ENCODE data around the gene SYT11. TPM values are rescaled to one million over a fixed set of nuclear protein-coding genes. Genes with fewer than 3 reads are reported as not detected.
A peak's percentile ranks its signal among the peaks of the same experiment; 100 is the strongest.

Gene SYT11
- total RNA-seq, 2 donors from 2014 or later = 20.9 to 21.5 TPM

DNA sequence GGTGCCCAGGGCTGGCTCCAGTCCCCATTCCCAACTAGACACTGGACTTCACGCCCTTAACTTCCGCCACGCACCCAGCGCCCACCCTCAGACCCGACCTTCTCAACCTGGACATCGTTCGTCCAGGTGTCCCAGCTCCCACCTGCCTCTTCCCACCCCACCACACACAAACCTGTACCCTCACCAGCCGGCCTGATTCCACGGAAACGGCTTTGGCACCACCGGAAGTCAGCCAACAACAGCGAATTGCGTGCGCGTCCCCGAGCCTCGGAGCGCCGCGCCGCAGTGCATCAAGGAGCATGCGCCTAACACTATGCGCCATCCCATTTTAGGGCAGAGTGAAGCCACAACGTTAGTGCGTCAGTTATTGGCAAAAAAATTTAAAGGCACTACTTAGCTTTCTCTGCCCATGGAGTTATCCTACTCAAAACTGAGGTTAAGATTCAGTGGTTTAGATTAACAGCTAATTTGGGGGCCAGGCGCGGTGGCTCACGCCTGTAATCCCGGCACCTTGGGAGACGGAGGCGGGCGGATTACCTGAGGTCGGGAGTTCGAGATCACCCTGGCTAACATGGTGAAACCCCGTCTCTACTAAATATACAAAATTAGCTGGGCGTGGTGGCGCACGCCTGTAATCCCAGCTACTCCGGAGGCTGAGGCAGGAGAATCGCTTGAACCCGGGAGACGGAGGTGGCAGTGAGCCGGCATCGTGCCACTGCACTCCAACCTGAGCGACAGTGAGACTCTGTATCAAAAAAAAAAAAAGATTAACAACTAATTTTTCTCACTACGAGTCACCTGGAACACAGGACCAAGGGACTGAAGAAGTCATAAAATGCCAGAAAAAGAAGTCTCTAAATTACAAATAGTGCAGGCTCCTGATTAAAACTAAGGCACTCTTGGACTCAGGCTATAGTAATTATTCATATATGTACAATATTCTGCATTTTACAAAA, 2.1 kb upstream of the SYT11 start, which contains the start of gene GON4L:
Gene GON4L, minus strand, starts transcription at position 240 of the 956 bp plus-strand sequence. CDS start 3,434 bp downstream, outside the sequence.
- H3K9me3 Mint-ChIP-seq = no peaks in the 10 kb centered on the region
- H3K27ac Mint-ChIP-seq = peak within 1 kb of the TSS; percentile 92 to 99
- DNase-seq (ENCODE audit: low spot score in 2 of 2) = peak; percentile 84 to 91
- peak; percentile 70 to 75 for ATAC-seq
- H3K36me3 Mint-ChIP-seq = peaks cover 15 to 26% of the 10 kb centered on the region in 2 donors

DNA sequence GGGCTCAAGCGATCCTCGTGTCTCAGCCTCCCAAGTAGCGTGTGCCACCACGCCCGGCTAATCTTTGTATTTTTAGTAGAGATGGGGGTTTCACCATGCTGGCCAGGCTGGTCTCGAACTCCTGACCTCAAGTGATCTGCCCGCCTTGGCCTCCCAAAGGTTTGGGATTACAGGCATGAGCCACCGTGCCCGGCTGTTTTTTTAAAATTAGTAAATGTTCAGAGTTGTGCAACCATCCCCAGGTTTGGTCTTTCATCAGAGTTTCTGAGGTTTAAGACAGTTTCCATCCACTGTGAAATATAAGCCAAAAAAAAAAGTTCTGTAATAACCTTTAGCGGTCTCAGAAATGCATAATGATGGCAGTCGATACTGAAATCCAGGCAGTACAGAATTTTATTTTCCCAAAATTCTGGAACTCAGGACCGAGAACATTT, 550 bp upstream of the SYT11 start:
- ATAC-seq (peak; percentile 12 to 21), DNase-seq (ENCODE audit: low spot score in 2 of 2) (peak in 1 of 2 donors; percentile 63)
- no peaks in the 10 kb centered on the region for H3K9me3 Mint-ChIP-seq
- H3K27ac Mint-ChIP-seq = peak overlapping the region; percentile 88 to 91
- H3K36me3 Mint-ChIP-seq = peaks cover 12 to 14% of the 10 kb centered on the region in 2 donors

DNA sequence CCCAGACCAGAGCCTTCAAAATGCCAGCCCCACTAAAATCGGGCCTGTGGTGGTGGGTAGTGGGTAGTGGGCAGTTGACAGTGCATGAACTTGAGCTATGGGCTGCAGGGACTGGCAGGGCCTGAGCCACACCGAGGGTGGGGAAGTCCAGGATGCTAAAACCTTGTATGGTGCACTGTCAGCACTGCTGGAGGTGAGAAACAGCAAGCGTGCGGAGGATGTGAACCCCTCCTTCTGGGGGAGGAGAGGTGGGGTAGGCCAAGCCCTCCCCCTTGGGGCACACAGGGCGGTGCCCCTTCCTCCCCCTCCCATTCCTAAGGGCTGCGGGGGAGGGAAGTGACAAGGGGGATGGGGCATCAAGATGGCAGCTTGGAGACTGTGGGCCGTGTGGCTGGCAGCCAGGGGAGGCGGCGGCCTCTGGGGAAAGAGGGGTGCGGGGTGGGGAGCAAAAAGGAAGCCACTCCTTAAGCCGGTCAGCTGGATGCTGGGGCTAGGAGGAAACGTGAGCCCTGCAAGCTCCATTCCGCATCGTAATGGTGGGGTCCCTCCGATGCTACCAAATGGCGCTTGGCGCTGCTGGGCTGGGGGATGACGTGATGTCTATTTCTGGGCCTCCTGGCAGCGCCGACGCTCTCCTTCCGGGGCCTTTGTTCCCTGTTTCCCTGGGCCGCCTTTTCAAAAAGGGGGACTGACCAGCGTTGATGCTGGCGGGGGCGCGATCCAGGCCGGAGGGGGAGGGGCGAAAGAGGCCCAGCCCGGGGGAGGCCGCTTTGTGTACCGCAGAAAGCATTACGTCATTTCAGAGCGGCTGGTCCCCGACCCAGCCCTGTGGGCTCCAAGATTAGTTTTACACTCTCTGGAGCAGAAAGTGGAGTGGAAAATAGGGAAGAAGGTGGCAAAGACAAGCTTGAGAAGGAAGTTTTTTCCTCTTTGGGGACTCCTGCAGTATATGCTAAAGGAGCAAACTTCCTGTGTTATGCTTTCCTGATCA, 809 bp downstream of the SYT11 start:
- ATAC-seq (peak; percentile 45 to 51), DNase-seq (ENCODE audit: low spot score in 2 of 2) (peak; percentile 57 to 71)
- Mint-ChIP-seq H3K27ac (peak overlapping the region; percentile 88 to 91), H3K9me3 (no peaks in the 10 kb centered on the region), H3K36me3 (peaks cover 12 to 14% of the 10 kb centered on the region in 2 donors)

GRCh38 chr1:155860970-155861510, 1.7 kb downstream of the SYT11 start:
- DNase-seq (ENCODE audit: low spot score in 2 of 2) = no peak
- ATAC-seq = no peak
- H3K36me3 Mint-ChIP-seq = peaks cover 12 to 14% of the 10 kb centered on the region in 2 donors
- H3K9me3 Mint-ChIP-seq = no peaks in the 10 kb centered on the region
- H3K27ac Mint-ChIP-seq = peak overlapping the region; percentile 88 to 91

DNA sequence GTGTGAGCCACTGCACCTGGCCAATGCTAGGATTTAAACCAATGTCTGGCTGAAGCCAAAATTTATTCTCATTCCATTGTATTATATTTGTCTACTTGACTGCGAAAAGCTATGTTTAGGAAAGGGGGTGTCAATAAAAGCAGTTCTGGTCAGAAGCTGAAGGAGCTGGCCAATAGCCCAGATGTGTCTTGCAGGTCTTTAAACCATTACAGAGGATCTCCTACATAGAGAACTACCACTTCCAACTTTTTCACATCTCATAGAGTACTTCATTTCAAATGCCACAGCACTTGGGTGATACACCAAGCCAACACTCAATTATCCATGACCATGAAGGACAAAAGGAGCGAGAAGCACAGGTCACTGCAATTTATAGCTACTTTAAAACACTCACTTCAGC, 2.5 kb downstream of the SYT11 start:
- Mint-ChIP-seq H3K27ac (no peak overlapping the region), H3K9me3 (no peaks in the 10 kb centered on the region), H3K36me3 (peaks cover 10 to 12% of the 10 kb centered on the region in 2 donors)
- ATAC-seq (no peak), DNase-seq (ENCODE audit: low spot score in 2 of 2) (no peak)

- Mint-ChIP-seq H3K36me3 (peaks cover 6% of the 10 kb centered on the region in 2 donors), H3K9me3 (no peaks in the 10 kb centered on the region), H3K27ac (no peak overlapping the region)
- DNase-seq (ENCODE audit: low spot score in 2 of 2) (no peak), ATAC-seq (no peak)
Observed at GRCh38 chr1:155864393-155864792, 5.0 kb downstream of the SYT11 start.

GRCh38 chr1:155867766-155868165, 8.4 kb downstream of the SYT11 start:
- H3K9me3 Mint-ChIP-seq = no peaks in the 10 kb centered on the region
- no peak for ATAC-seq
- H3K27ac Mint-ChIP-seq = no peak overlapping the region
- H3K36me3 Mint-ChIP-seq = no peaks in the 10 kb centered on the region
- no peak for DNase-seq (ENCODE audit: low spot score in 2 of 2)

GRCh38 chr1:155871390-155871789, 12.0 kb downstream of the SYT11 start:
- Mint-ChIP-seq H3K9me3 (no peaks in the 10 kb centered on the region), H3K36me3 (no peaks in the 10 kb centered on the region), H3K27ac (no peak overlapping the region)
- no peak for ATAC-seq
- no peak for DNase-seq (ENCODE audit: low spot score in 2 of 2)

GRCh38 chr1:155872527-155872926, 13.2 kb downstream of the SYT11 start:
- Mint-ChIP-seq H3K27ac (no peak overlapping the region), H3K36me3 (no peaks in the 10 kb centered on the region), H3K9me3 (no peaks in the 10 kb centered on the region)
- DNase-seq (ENCODE audit: low spot score in 2 of 2) = no peak
- ATAC-seq = no peak

- no peaks in the 10 kb centered on the region for H3K36me3 Mint-ChIP-seq
- no peaks in the 10 kb centered on the region for H3K9me3 Mint-ChIP-seq
- ATAC-seq (no peak), DNase-seq (ENCODE audit: low spot score in 2 of 2) (no peak)
- H3K27ac Mint-ChIP-seq = no peak overlapping the region
Observed at GRCh38 chr1:155873860-155874259, 14.5 kb downstream of the SYT11 start.

- Mint-ChIP-seq H3K27ac (no peak overlapping the region), H3K36me3 (peaks cover 0 to 6% of the 10 kb centered on the region in 2 donors), H3K9me3 (no peaks in the 10 kb centered on the region)
- DNase-seq (ENCODE audit: low spot score in 2 of 2) (no peak), ATAC-seq (no peak)
Observed at GRCh38 chr1:155877945-155878344, 18.6 kb downstream of the SYT11 start.

DNA sequence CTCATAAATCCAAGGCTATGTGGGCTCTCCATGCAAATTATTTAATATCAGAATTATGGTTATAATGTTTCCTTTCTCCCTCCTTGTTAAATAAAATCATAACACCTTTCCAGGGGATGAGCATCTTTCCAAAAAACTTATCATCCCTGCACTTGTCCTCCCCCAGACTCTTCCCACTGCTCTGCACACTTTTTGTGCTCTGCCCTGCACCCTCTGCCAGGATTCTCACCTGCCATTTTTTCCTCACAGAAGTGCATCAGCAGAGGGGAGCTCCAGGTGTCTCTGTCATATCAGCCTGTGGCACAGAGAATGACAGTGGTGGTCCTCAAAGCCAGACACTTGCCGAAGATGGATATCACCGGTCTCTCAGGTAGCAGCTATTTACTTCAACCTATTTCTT, 20.9 kb downstream of the SYT11 start:
- H3K27ac Mint-ChIP-seq = no peak overlapping the region
- DNase-seq (ENCODE audit: low spot score in 2 of 2) = no peak
- H3K36me3 Mint-ChIP-seq = peaks cover 0 to 6% of the 10 kb centered on the region in 2 donors
- H3K9me3 Mint-ChIP-seq = no peaks in the 10 kb centered on the region
- no peak for ATAC-seq

GRCh38 chr1:155880950-155881349, 21.6 kb downstream of the SYT11 start:
- Mint-ChIP-seq H3K9me3 (no peaks in the 10 kb centered on the region), H3K36me3 (peaks cover 0 to 6% of the 10 kb centered on the region in 2 donors), H3K27ac (no peak overlapping the region)
- ATAC-seq (no peak), DNase-seq (ENCODE audit: low spot score in 2 of 2) (no peak)

DNA sequence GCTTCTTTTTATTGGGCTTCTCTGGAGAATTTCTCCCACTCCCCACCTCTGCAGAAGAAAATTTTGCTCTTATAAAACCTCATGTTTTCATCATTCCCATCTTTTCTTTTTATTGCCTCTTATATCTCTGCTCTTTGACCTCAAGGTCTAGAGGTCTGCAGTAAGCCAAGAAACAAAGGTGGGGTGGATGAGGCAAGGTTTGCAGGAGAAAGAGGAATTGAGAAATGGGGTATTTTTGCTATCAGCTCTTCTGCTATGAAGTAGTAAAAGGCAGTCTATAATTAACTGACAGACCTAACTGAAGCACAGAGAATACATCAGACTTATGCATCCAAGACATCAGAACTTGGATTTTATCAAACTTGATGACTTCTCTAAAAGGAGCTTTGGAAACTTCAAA, 22.9 kb downstream of the SYT11 start:
- ATAC-seq (no peak), DNase-seq (ENCODE audit: low spot score in 2 of 2) (no peak)
- Mint-ChIP-seq H3K9me3 (no peaks in the 10 kb centered on the region), H3K27ac (no peak overlapping the region), H3K36me3 (peaks cover 0 to 6% of the 10 kb centered on the region in 2 donors)

- Mint-ChIP-seq H3K27ac (no peak overlapping the region), H3K9me3 (no peaks in the 10 kb centered on the region), H3K36me3 (peaks cover 0 to 6% of the 10 kb centered on the region in 2 donors)
- no peak for DNase-seq (ENCODE audit: low spot score in 2 of 2)
- no peak for ATAC-seq
Observed at GRCh38 chr1:155882766-155883165, 23.4 kb downstream of the SYT11 start.

Data from activated naive CD4-positive, alpha-beta T cell treated with anti-CD3 and anti-CD28 coated beads, Interleukin-2, amount 50 U/mL, for 72 hours (primary cell).